ENCODE data around the gene MGAT4B. TPM values are rescaled to one million over a fixed set of nuclear protein-coding genes. Genes with fewer than 3 reads are reported as not detected.

The MGAT4B gene
- total RNA-seq, 1 experiment from 2014 or later: 36.9 TPM

- H3K9me2 ChIP-seq (replicated peaks; ENCODE audit: insufficient read depth, low read length): no peaks in the 10 kb centered on the region
- DNase-seq: no peak
- H3K4me2 ChIP-seq (ENCODE audit: low read depth, low read length, poor library complexity, severe bottlenecking): peak overlapping the region; percentile 72
- H3K36me3 ChIP-seq (ENCODE audit: insufficient read depth, low read length): no peaks in the 10 kb centered on the region
- peaks cover 11% of the 10 kb centered on the region for H4K20me1 ChIP-seq (ENCODE audit: insufficient read depth, low read depth, low read length)
- peak overlapping the region; percentile 76 for H3K9ac ChIP-seq (ENCODE audit: low read length)
- no peak overlapping the region for H3K27ac ChIP-seq (ENCODE audit: low read length)
- H3K9me3 ChIP-seq (ENCODE audit: low read length): no peaks in the 10 kb centered on the region
- no peak overlapping the region for H2AFZ ChIP-seq (ENCODE audit: low read length)
- H3K4me3 ChIP-seq (ENCODE audit: low read length): peak overlapping the region; percentile 71
- H3K79me2 ChIP-seq (ENCODE audit: low read length): no peaks in the 10 kb centered on the region
- H3K27me3 ChIP-seq (ENCODE audit: low read length): no peaks in the 10 kb centered on the region
- peaks cover 34% of the 10 kb centered on the region for H3K4me1 ChIP-seq (ENCODE audit: low read length)
Observed at GRCh38 chr5:179796877-179797608, 9.6 kb downstream of the MGAT4B start.

GRCh38 chr5:179795863-179796833 is 10.5 kb downstream of the MGAT4B start:
- Histone ChIP-seq H4K20me1 (ENCODE audit: insufficient read depth, low read depth, low read length) (peaks cover 11% of the 10 kb centered on the region), H3K27ac (ENCODE audit: low read length) (no peak overlapping the region), H3K79me2 (ENCODE audit: low read length) (no peaks in the 10 kb centered on the region), H2AFZ (ENCODE audit: low read length) (peak overlapping the region; percentile 16; the same call in 1 of the 2 replicates), H3K36me3 (ENCODE audit: insufficient read depth, low read length) (no peaks in the 10 kb centered on the region), H3K9ac (ENCODE audit: low read length) (peak overlapping the region; percentile 76), H3K4me2 (ENCODE audit: low read depth, low read length, poor library complexity, severe bottlenecking) (peak overlapping the region; percentile 72), H3K9me3 (ENCODE audit: low read length) (no peaks in the 10 kb centered on the region), H3K4me3 (ENCODE audit: low read length) (peak overlapping the region; percentile 71), H3K27me3 (ENCODE audit: low read length) (no peaks in the 10 kb centered on the region), H3K4me1 (ENCODE audit: low read length) (peaks cover 34% of the 10 kb centered on the region), H3K9me2 (replicated peaks; ENCODE audit: insufficient read depth, low read length) (no peaks in the 10 kb centered on the region)
- DNase-seq: peak; percentile 88

- DNase-seq: peak; percentile 74
- H3K9ac ChIP-seq (ENCODE audit: low read length): peak overlapping the region; percentile 76
- no peaks in the 10 kb centered on the region for H3K9me2 ChIP-seq (replicated peaks; ENCODE audit: insufficient read depth, low read length)
- H3K4me2 ChIP-seq (ENCODE audit: low read depth, low read length, poor library complexity, severe bottlenecking): peak overlapping the region; percentile 72
- H3K27ac ChIP-seq (ENCODE audit: low read length): no peak overlapping the region
- no peak overlapping the region for H2AFZ ChIP-seq (ENCODE audit: low read length)
- H3K4me1 ChIP-seq (ENCODE audit: low read length): peaks cover 34% of the 10 kb centered on the region
- H3K4me3 ChIP-seq (ENCODE audit: low read length): peak overlapping the region; percentile 71
- H3K27me3 ChIP-seq (ENCODE audit: low read length): no peaks in the 10 kb centered on the region
- H3K9me3 ChIP-seq (ENCODE audit: low read length): no peaks in the 10 kb centered on the region
- H3K79me2 ChIP-seq (ENCODE audit: low read length): no peaks in the 10 kb centered on the region
- peaks cover 11% of the 10 kb centered on the region for H4K20me1 ChIP-seq (ENCODE audit: insufficient read depth, low read depth, low read length)
- H3K36me3 ChIP-seq (ENCODE audit: insufficient read depth, low read length): no peaks in the 10 kb centered on the region
Observed at GRCh38 chr5:179795049-179795862, 11.4 kb downstream of the MGAT4B start.

DNA sequence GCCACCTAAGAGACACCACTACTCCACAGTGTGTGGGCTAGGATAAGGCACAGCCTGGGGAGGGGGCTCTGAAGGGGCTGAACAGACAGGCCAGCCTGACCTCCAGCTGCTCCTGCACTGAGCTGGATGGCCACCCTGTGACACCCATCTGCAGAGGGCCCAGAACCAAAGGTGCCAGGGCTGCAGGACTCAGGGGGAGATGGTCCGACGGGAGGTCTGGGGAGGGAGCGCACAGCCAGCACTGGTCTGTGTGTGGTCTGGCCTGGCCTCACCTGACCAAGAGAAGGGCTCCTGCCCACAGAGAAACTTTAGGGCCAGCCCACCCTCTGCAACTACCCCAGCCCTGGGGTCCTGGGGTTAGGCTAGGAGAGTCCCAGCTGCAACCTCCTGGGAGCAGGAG is 12.1 kb downstream of the MGAT4B start:
- Histone ChIP-seq H4K20me1 (ENCODE audit: insufficient read depth, low read depth, low read length) (peaks cover 11% of the 10 kb centered on the region), H3K27ac (ENCODE audit: low read length) (no peak overlapping the region), H3K9ac (ENCODE audit: low read length) (no peak overlapping the region)

DNA sequence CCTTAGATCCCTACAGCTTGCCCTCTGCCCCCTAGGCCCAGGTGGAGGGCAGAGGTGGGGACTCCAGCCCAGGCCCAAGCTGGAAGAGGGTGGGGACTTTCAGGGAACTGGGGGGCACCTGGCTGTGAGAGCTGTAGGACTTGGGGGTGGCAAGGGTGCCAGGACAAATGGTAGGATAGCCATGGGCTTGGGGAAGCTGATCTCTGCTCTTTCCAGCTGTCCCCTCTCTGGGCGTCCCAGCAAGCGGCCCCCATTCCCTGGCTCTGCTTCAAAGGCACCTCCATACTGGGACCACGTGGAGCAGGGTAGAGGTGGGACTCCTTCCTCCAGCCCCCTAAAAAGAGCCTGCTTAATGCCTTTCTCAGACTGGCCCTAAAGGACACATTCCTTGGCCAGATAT is 12.5 kb downstream of the MGAT4B start:
- peaks cover 11% of the 10 kb centered on the region for H4K20me1 ChIP-seq (ENCODE audit: insufficient read depth, low read depth, low read length)
- H3K9me3 ChIP-seq (ENCODE audit: low read length): no peaks in the 10 kb centered on the region
- no peak overlapping the region for H3K27ac ChIP-seq (ENCODE audit: low read length)
- no peaks in the 10 kb centered on the region for H3K9me2 ChIP-seq (replicated peaks; ENCODE audit: insufficient read depth, low read length)
- H3K79me2 ChIP-seq (ENCODE audit: low read length): no peaks in the 10 kb centered on the region
- no peak for DNase-seq
- H3K4me1 ChIP-seq (ENCODE audit: low read length): peaks cover 34% of the 10 kb centered on the region
- H3K4me3 ChIP-seq (ENCODE audit: low read length): no peak overlapping the region
- no peak overlapping the region for H2AFZ ChIP-seq (ENCODE audit: low read length)
- no peaks in the 10 kb centered on the region for H3K36me3 ChIP-seq (ENCODE audit: insufficient read depth, low read length)
- H3K4me2 ChIP-seq (ENCODE audit: low read depth, low read length, poor library complexity, severe bottlenecking): no peak overlapping the region
- no peaks in the 10 kb centered on the region for H3K27me3 ChIP-seq (ENCODE audit: low read length)
- no peak overlapping the region for H3K9ac ChIP-seq (ENCODE audit: low read length)

More for the DNA sequence above, 12.1 kb downstream of the MGAT4B start:
- Histone ChIP-seq H3K4me1 (ENCODE audit: low read length) (peaks cover 34% of the 10 kb centered on the region), H3K9me3 (ENCODE audit: low read length) (no peaks in the 10 kb centered on the region), H3K27me3 (ENCODE audit: low read length) (no peaks in the 10 kb centered on the region), H3K4me2 (ENCODE audit: low read depth, low read length, poor library complexity, severe bottlenecking) (peak overlapping the region; percentile 72), H3K79me2 (ENCODE audit: low read length) (no peaks in the 10 kb centered on the region), H2AFZ (ENCODE audit: low read length) (no peak overlapping the region), H3K9me2 (replicated peaks; ENCODE audit: insufficient read depth, low read length) (no peaks in the 10 kb centered on the region), H3K36me3 (ENCODE audit: insufficient read depth, low read length) (no peaks in the 10 kb centered on the region), H3K4me3 (ENCODE audit: low read length) (no peak overlapping the region)
- DNase-seq: no peak

DNA sequence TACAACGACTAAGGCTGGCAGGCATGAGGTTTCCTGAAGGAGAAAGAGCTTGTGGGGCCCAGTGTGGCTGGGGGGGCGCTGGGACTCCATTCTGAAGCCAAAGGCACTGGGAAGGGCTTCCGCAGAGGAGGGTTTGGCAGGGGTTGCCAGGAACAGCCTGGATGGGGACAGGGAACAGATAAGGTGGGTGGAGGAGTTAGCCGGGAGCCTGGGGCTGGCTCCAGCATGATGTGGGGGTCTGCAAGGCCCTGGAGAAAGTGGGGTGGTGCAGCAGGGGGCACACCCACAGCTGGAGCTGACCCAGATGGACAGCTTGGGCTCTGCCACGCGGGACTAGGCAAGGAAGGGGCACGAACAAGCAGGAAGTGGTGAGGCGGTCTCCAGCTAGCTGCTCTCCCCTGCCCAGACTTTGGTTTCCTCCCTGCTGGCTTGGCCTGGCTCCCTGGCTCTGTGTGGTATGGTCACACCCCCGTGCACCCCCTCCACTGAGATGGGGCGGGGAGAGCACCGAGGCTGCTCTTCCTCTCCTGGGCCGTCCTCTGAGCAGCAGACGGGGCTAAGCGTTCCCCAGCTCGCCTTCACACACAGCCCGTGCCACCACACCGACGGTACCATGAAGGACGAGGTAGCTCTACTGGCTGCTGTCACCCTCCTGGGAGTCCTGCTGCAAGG is 13.1 kb downstream of the MGAT4B start, which contains the start of gene LTC4S:
Gene LTC4S, plus strand, starts transcription at position 519 of the 672 bp plus-strand sequence. Its CDS starts 95 bp downstream, at position 614.
- Histone ChIP-seq H3K36me3 (ENCODE audit: insufficient read depth, low read length) (no peaks in the 10 kb centered on the region), H3K9ac (ENCODE audit: low read length) (0 out of 2 replicates have a peak within 1 kb of the TSS, but pooled peaks have one; percentile 7), H3K27ac (ENCODE audit: low read length) (no peak within 1 kb of the TSS), H3K9me3 (ENCODE audit: low read length) (no peaks in the 10 kb centered on the region), H3K79me2 (ENCODE audit: low read length) (no peaks in the 10 kb centered on the region), H3K4me3 (ENCODE audit: low read length) (no peak within 1 kb of the TSS), H4K20me1 (ENCODE audit: insufficient read depth, low read depth, low read length) (peaks cover 11% of the 10 kb centered on the region), H2AFZ (ENCODE audit: low read length) (no peak within 1 kb of the TSS), H3K4me1 (ENCODE audit: low read length) (peaks cover 34% of the 10 kb centered on the region), H3K4me2 (ENCODE audit: low read depth, low read length, poor library complexity, severe bottlenecking) (peak within 1 kb of the TSS; percentile 72), H3K27me3 (ENCODE audit: low read length) (no peaks in the 10 kb centered on the region), H3K9me2 (replicated peaks; ENCODE audit: insufficient read depth, low read length) (no peaks in the 10 kb centered on the region)
- DNase-seq: peak; percentile 68

- H3K4me2 ChIP-seq (ENCODE audit: low read depth, low read length, poor library complexity, severe bottlenecking): no peak overlapping the region
- H3K9me2 ChIP-seq (replicated peaks; ENCODE audit: insufficient read depth, low read length): no peaks in the 10 kb centered on the region
- H3K79me2 ChIP-seq (ENCODE audit: low read length): no peaks in the 10 kb centered on the region
- no peak for DNase-seq
- no peaks in the 10 kb centered on the region for H3K36me3 ChIP-seq (ENCODE audit: insufficient read depth, low read length)
- H3K27me3 ChIP-seq (ENCODE audit: low read length): no peaks in the 10 kb centered on the region
- H3K9ac ChIP-seq (ENCODE audit: low read length): no peak overlapping the region
- no peak overlapping the region for H3K4me3 ChIP-seq (ENCODE audit: low read length)
- H4K20me1 ChIP-seq (ENCODE audit: insufficient read depth, low read depth, low read length): peaks cover 11% of the 10 kb centered on the region
- H3K27ac ChIP-seq (ENCODE audit: low read length): no peak overlapping the region
- H2AFZ ChIP-seq (ENCODE audit: low read length): no peak overlapping the region
- peaks cover 37% of the 10 kb centered on the region for H3K4me1 ChIP-seq (ENCODE audit: low read length)
- H3K9me3 ChIP-seq (ENCODE audit: low read length): no peaks in the 10 kb centered on the region
Observed at GRCh38 chr5:179792612-179793467, 13.8 kb downstream of the MGAT4B start.

Data from Karpas-422 (cell line).